OCI-LY1 (cell line): Measurements from ENCODE around the gene BSPRY.
"Not testable (repeated sequence)": the region's sequence is repeated elsewhere in the genome, so short reads cannot be mapped to it uniquely, and the experiment has no call there.

Source experiments
- CTCF ChIP-seq: fragments of 200-600 bp; sonication (generic), shearing (Covaris generic); IDR thresholded peaks from 2 replicates; pipeline ENCODE4 v1.5.1; 2017; ENCODE audit warnings: mild to moderate bottlenecking, antibody characterized with exemption, low read length, moderate library complexity, mixed read lengths
- EZH2 ChIP-seq: fragments of 200-600 bp; sonication (generic), shearing (Covaris generic); IDR thresholded peaks from 2 replicates; pipeline ENCODE4 v1.8.0; 2017; ENCODE audit warnings: borderline replicate concordance, mixed run types, mild to moderate bottlenecking, antibody characterized with exemption, low read length, moderate library complexity, mixed read lengths

- TF ChIP-seq CTCF = peak; percentile 62
- TF ChIP-seq EZH2 = not testable (repeated sequence)
These were observed 57.7 kb downstream of the BSPRY start for GRCh38 chr9:113406873-113407511.
